SK-N-SH treated with all-trans-retinoic acid at 6 μM for 48 hours (cell line): ENCODE data around the gene ALKBH5.

Experiments used
- ATAC-seq: fragments of 200-7000 bp; cut with Tn5 transposase; 3 replicates; pipeline ENCODE4 v1.9.1; 2020; ENCODE audit warnings: mild to moderate bottlenecking, moderate library complexity
- ARNTL ChIP-seq: fragments of 450-650 bp; formaldehyde crosslinking; IDR thresholded peaks from 2 replicates; pipeline ENCODE4 v1.5.0; 2020; ENCODE audit warnings: low read depth, mild to moderate bottlenecking, moderate library complexity, borderline replicate concordance
- CSDC2 ChIP-seq: fragments of 250-450 bp; sonication (Bioruptor Pico); IDR thresholded peaks from 2 replicates; pipeline ENCODE4 v1.5.0; 2020; ENCODE audit warnings: mild to moderate bottlenecking, moderate library complexity
- ESRRG ChIP-seq: fragments of 250-450 bp; sonication (Bioruptor Pico); IDR thresholded peaks from 2 replicates; pipeline ENCODE4 v1.6.1; 2021; ENCODE audit warnings: mild to moderate bottlenecking
- GLIS3 ChIP-seq: fragments of 250-450 bp; sonication (Bioruptor Pico); IDR thresholded peaks from 2 replicates; pipeline ENCODE4 v1.5.0; 2020; ENCODE audit warnings: mild to moderate bottlenecking, moderate library complexity
- ISL1 ChIP-seq: fragments of 250-450 bp; sonication (Bioruptor Pico); IDR thresholded peaks from 2 replicates; pipeline ENCODE4 v2.1.2; 2022; ENCODE audit warnings: mild to moderate bottlenecking, moderate library complexity
- OSR1 ChIP-seq: fragments of 250-450 bp; sonication (Bioruptor Pico); IDR thresholded peaks from 2 replicates; pipeline ENCODE4 v1.8.0; 2022; ENCODE audit warnings: moderate library complexity, mild to moderate bottlenecking, inconsistent platforms
- PPARA ChIP-seq: fragments of 250-450 bp; sonication (Bioruptor Pico); IDR thresholded peaks from 2 replicates; pipeline ENCODE4 v1.5.0; 2020; ENCODE audit warnings: mild to moderate bottlenecking, borderline replicate concordance
- RARB ChIP-seq: fragments of 250-450 bp; sonication (Bioruptor Pico); IDR thresholded peaks from 2 replicates; pipeline ENCODE4 v1.8.0; 2021; ENCODE audit warnings: mild to moderate bottlenecking, moderate library complexity
- SNAI2 ChIP-seq: fragments of 250-450 bp; sonication (Bioruptor Pico); IDR thresholded peaks from 2 replicates; pipeline ENCODE4 v1.5.0; 2020; ENCODE audit warnings: mild to moderate bottlenecking, moderate library complexity
- TCF4 ChIP-seq: fragments of 250-450 bp; sonication (Bioruptor Pico); IDR thresholded peaks from 2 replicates; pipeline ENCODE4 v1.8.0; 2021; ENCODE audit warnings: mild to moderate bottlenecking, moderate library complexity, borderline replicate concordance
- TOX ChIP-seq: fragments of 250-450 bp; sonication (Bioruptor Pico); IDR thresholded peaks from 2 replicates; pipeline ENCODE4 v1.8.0; 2021; ENCODE audit warnings: mild to moderate bottlenecking, moderate library complexity, borderline replicate concordance
- ZFP3 ChIP-seq: fragments of 250-450 bp; sonication (Bioruptor Pico); IDR thresholded peaks from 2 replicates; pipeline ENCODE4 v1.5.0; 2020; ENCODE audit warnings: mild to moderate bottlenecking, moderate library complexity
- ZFP30 ChIP-seq: fragments of 450-650 bp; formaldehyde crosslinking; IDR thresholded peaks from 2 replicates; pipeline ENCODE4 v1.5.0; 2022; ENCODE audit warnings: mild to moderate bottlenecking, moderate library complexity
- ZNF565 ChIP-seq: fragments of 450-650 bp; formaldehyde crosslinking; conservative IDR thresholded peaks from 2 replicates; pipeline ENCODE4 v1.5.0; 2020; ENCODE audit warnings: low read depth, mild to moderate bottlenecking, moderate library complexity
- ZNF70 ChIP-seq: fragments of 450-650 bp; formaldehyde crosslinking; IDR thresholded peaks from 2 replicates; pipeline ENCODE4 v1.5.0; 2020; ENCODE audit warnings: mild to moderate bottlenecking, moderate library complexity
- TF ChIP-seq, protein P1 (sequence below): fragments of 250-450 bp; sonication (Bioruptor Pico); IDR thresholded peaks from 2 replicates; pipeline ENCODE4 v1.8.0; 2020; ENCODE audit warnings: mild to moderate bottlenecking, moderate library complexity, borderline replicate concordance
- TF ChIP-seq, protein P2 (sequence below): fragments of 250-450 bp; sonication (Bioruptor Pico); IDR thresholded peaks from 2 replicates; pipeline ENCODE4 v1.5.1; 2020; ENCODE audit warnings: low read depth, mild to moderate bottlenecking, moderate library complexity
- TF ChIP-seq, protein P3 (sequence below): fragments of 250-450 bp; sonication (Bioruptor Pico); IDR thresholded peaks from 2 replicates; pipeline ENCODE4 v1.8.0; 2021; ENCODE audit warnings: low read depth, mild to moderate bottlenecking, moderate library complexity, borderline replicate concordance
- TF ChIP-seq, protein P4 (sequence below): fragments of 250-450 bp; sonication (Bioruptor Pico); IDR thresholded peaks from 2 replicates; pipeline ENCODE4 v1.5.0; 2020; ENCODE audit warnings: mild to moderate bottlenecking, moderate library complexity
- TF ChIP-seq, protein P5 (sequence below): fragments of 250-450 bp; sonication (Bioruptor Pico); IDR thresholded peaks from 2 replicates; pipeline ENCODE4 v1.5.1; 2021; ENCODE audit warnings: mild to moderate bottlenecking, moderate library complexity

The ALKBH5 gene

DNA sequence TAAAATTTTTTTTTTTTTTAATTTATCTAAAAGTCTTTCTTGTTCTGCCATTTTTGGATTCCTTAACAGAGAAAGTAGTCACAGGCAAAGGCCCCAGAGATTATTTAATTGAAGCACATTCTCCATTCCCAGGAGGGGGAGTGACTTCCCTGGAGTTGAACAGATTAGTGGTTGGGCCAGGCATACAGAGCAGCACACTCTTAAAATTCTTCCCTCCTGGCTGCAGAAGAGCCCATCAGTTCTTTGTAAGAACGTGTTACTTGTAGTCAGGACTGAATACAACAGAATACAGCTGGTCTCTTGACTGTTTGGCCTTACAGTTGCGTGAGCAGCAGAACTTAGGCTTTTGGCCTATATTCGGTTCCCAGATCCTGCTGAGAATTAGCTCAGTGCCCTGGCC, 1.8 kb downstream of the ALKBH5 start:
- TF ChIP-seq ZNF70 (CRISPR knock-in tag), result no peak
- TF ChIP-seq ZNF565, result no peak
- no peak for TF ChIP-seq GLIS3
- ATAC-seq, result peak; percentile 3; the same call in 1 of the 3 replicates

DNA sequence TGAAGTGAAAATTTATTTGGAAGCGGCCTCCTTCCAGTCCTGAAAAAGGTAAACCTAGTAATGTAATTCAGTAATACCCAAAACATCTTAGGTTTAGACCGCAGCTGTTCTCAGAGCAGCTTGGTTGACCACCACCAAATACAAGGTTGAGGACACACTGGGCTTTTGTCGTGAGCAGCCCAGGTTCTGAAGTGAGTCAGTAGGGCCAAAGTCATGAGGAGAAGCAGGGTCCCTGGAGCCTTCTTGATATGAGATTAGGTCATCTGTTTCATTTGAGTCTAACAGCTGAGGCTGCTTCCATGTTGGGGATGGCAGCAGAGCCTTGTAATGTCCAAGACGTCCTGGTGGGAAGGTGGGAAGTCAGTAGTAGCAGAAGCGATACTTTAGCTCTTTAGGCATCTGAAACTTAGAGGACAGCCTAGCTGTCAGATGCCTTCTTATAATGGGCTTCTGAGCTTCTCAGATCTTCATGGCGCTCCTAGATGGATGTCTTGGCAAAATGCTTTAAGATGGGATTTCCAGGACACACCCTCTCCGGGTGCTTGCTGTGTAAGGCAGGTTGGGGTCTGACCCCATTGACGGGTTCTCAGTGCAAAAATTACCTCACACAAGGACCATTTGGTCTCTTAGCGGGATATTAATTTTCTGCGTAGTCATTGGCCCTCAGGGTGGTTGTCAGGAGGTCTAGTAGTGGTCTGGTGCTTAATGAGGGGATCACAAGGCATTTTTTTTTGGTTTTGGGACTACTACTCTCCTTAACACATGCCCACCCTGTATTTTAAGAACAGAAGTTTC, 2.4 kb downstream of the ALKBH5 start:
- no peak for TF ChIP-seq GLIS3
- TF ChIP-seq, protein P1, sequence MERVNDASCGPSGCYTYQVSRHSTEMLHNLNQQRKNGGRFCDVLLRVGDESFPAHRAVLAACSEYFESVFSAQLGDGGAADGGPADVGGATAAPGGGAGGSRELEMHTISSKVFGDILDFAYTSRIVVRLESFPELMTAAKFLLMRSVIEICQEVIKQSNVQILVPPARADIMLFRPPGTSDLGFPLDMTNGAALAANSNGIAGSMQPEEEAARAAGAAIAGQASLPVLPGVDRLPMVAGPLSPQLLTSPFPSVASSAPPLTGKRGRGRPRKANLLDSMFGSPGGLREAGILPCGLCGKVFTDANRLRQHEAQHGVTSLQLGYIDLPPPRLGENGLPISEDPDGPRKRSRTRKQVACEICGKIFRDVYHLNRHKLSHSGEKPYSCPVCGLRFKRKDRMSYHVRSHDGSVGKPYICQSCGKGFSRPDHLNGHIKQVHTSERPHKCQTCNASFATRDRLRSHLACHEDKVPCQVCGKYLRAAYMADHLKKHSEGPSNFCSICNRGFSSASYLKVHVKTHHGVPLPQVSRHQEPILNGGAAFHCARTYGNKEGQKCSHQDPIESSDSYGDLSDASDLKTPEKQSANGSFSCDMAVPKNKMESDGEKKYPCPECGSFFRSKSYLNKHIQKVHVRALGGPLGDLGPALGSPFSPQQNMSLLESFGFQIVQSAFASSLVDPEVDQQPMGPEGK (CRISPR knock-in tag), result no peak
- TF ChIP-seq RARB (CRISPR knock-in tag), result no peak
- TF ChIP-seq, protein P2, sequence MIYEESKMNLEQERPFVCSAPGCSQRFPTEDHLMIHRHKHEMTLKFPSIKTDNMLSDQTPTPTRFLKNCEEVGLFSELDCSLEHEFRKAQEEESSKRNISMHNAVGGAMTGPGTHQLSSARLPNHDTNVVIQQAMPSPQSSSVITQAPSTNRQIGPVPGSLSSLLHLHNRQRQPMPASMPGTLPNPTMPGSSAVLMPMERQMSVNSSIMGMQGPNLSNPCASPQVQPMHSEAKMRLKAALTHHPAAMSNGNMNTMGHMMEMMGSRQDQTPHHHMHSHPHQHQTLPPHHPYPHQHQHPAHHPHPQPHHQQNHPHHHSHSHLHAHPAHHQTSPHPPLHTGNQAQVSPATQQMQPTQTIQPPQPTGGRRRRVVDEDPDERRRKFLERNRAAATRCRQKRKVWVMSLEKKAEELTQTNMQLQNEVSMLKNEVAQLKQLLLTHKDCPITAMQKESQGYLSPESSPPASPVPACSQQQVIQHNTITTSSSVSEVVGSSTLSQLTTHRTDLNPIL (CRISPR knock-in tag), result no peak
- TF ChIP-seq, protein P3, sequence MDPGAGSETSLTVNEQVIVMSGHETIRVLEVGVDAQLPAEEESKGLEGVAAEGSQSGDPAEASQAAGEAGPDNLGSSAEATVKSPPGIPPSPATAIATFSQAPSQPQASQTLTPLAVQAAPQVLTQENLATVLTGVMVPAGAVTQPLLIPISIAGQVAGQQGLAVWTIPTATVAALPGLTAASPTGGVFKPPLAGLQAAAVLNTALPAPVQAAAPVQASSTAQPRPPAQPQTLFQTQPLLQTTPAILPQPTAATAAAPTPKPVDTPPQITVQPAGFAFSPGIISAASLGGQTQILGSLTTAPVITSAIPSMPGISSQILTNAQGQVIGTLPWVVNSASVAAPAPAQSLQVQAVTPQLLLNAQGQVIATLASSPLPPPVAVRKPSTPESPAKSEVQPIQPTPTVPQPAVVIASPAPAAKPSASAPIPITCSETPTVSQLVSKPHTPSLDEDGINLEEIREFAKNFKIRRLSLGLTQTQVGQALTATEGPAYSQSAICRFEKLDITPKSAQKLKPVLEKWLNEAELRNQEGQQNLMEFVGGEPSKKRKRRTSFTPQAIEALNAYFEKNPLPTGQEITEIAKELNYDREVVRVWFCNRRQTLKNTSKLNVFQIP (CRISPR knock-in tag), result no peak
- no peak for TF ChIP-seq TOX (CRISPR knock-in tag)
- TF ChIP-seq ZNF70 (CRISPR knock-in tag), result no peak
- TF ChIP-seq ZFP3, result no peak
- no peak for TF ChIP-seq PPARA
- TF ChIP-seq, all 23 proteins: peak for 0
- no peak for ATAC-seq

DNA sequence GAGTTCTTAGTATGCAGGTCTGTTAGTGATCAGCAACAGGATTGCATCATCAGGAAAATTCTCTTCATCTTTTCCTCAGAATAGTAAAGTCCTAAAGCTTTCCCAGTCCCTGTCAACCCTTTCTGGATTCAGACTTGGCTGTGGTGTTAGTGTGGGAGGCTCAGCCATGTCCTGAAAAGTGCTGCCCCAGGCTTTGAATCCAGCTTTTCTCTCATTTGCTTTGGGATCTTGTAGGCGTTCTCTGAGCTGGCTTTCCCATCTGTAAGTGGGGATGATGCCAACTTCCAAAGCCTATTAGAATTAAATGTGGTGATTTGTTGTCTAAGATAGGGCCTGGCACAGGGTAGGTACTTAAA, 3.0 kb downstream of the ALKBH5 start:
- TF ChIP-seq, protein P2 (CRISPR knock-in tag), result no peak
- no peak for TF ChIP-seq ZNF565
- no peak for TF ChIP-seq SNAI2 (CRISPR knock-in tag)
- TF ChIP-seq, protein P3 (CRISPR knock-in tag), result no peak
- TF ChIP-seq, protein P4, sequence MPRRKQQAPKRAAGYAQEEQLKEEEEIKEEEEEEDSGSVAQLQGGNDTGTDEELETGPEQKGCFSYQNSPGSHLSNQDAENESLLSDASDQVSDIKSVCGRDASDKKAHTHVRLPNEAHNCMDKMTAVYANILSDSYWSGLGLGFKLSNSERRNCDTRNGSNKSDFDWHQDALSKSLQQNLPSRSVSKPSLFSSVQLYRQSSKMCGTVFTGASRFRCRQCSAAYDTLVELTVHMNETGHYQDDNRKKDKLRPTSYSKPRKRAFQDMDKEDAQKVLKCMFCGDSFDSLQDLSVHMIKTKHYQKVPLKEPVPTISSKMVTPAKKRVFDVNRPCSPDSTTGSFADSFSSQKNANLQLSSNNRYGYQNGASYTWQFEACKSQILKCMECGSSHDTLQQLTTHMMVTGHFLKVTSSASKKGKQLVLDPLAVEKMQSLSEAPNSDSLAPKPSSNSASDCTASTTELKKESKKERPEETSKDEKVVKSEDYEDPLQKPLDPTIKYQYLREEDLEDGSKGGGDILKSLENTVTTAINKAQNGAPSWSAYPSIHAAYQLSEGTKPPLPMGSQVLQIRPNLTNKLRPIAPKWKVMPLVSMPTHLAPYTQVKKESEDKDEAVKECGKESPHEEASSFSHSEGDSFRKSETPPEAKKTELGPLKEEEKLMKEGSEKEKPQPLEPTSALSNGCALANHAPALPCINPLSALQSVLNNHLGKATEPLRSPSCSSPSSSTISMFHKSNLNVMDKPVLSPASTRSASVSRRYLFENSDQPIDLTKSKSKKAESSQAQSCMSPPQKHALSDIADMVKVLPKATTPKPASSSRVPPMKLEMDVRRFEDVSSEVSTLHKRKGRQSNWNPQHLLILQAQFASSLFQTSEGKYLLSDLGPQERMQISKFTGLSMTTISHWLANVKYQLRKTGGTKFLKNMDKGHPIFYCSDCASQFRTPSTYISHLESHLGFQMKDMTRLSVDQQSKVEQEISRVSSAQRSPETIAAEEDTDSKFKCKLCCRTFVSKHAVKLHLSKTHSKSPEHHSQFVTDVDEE (CRISPR knock-in tag), result no peak
- no peak for TF ChIP-seq ZFP30 (CRISPR knock-in tag)
- no peak for TF ChIP-seq PPARA
- no peak for TF ChIP-seq CSDC2 (CRISPR knock-in tag)
- no peak for TF ChIP-seq ARNTL (CRISPR knock-in tag)
- ATAC-seq, result no peak

DNA sequence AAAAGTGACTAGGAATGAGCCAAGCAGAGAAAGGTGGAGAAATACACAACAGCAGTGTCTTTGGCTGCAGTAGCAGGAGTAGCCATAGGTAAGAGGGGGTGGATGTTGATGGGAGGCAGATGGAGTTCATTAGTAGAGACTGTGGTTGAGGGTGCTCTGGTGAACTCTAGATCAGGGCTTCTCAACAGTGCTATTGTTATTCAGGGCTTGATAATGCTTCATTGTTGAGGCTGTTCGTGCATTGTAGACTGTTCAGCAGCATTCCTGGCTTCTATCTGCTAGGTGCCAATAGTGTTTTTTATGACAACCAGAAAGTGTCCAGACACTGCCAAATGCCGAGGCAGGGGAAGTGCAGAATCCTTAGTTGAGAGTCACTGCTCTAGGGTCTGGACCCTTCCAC, 3.6 kb downstream of the ALKBH5 start:
- peak; percentile 8 for ATAC-seq
- TF ChIP-seq ISL1 (0 out of 2 replicates have a peak, but pooled peaks have one; percentile 10), TCF4 (CRISPR knock-in tag) (peak; percentile 35; the same call in 1 of the 2 replicates), ARNTL (CRISPR knock-in tag) (no peak), ESRRG (CRISPR knock-in tag) (no peak), OSR1 (CRISPR knock-in tag) (no peak), ZNF565 (no peak)
- TF ChIP-seq, protein P5, sequence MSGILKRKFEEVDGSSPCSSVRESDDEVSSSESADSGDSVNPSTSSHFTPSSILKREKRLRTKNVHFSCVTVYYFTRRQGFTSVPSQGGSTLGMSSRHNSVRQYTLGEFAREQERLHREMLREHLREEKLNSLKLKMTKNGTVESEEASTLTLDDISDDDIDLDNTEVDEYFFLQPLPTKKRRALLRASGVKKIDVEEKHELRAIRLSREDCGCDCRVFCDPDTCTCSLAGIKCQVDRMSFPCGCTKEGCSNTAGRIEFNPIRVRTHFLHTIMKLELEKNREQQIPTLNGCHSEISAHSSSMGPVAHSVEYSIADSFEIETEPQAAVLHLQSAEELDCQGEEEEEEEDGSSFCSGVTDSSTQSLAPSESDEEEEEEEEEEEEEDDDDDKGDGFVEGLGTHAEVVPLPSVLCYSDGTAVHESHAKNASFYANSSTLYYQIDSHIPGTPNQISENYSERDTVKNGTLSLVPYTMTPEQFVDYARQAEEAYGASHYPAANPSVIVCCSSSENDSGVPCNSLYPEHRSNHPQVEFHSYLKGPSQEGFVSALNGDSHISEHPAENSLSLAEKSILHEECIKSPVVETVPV (CRISPR knock-in tag), result no peak
- TF ChIP-seq, protein P3 (CRISPR knock-in tag), result no peak
